Measurements from ENCODE around the gene GABBR2.

GABBR2 gene

GRCh38 chr9:98318041-98318790 is 390.5 kb downstream of the GABBR2 start:
- DNase-seq (ENCODE audit: low spot score): no peak

DNA sequence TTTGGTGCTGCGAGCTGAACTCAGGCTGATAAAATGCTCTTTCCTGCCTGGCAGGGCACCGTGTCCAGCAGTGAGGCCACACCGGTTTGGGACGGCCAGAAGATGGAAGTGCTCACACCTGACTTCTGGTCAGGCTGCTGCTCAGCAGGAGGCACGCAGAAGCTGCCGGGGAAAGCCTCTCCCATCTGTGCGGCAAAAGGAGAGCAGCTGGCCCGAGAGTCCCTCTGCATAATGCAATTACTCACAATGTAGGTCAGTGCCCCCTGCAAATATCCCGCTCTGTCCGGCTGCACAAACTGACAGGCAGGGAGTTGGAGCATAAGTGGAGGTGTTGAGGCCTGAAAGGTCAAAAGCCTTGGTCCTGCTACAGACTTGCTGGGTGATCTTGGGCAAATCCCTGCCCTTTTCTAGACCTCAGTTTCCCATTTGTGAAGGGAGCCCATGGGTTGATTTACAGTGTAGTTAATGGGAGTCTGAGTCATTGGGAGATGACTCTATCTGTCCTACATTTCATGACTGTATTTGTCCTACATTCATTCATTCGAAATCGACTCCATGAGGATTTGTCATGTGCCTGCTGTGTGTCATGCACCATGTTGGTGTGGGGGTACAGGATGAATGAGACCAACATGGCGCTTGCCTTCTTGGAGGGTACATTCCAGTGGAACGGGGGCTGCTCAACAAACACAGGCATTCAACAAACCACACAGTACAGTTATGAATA is 391.4 kb downstream of the GABBR2 start:
- DNase-seq (ENCODE audit: low spot score): no peak

GRCh38 chr9:98316445-98317133 is 392.1 kb downstream of the GABBR2 start:
- DNase-seq (ENCODE audit: low spot score): no peak

GRCh38 chr9:98315551-98316060 is 393.1 kb downstream of the GABBR2 start:
- peak; percentile 66 for DNase-seq (ENCODE audit: low spot score)

DNA sequence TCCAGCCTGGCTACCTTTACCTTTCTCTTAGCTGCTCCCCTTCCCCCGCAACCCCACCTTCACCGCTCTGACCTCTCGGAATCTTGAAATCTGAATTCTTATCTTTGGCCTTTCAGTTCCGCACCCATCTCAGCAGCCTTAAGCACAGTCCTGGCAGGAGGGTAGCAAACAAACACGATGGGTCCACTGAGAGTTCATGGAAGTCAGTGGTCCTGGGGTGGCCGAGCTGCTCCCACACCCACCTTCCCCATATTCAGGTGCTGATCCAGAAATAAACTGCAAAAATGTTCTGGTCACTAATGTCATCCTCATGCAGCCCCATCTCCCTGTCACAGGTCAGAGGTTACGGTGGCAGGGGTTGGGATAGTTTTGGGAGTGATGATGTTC is 393.7 kb downstream of the GABBR2 start:
- no peak for DNase-seq (ENCODE audit: low spot score)

GRCh38 chr9:98314381-98315066 is 394.2 kb downstream of the GABBR2 start:
- no peak for DNase-seq (ENCODE audit: low spot score)

DNA sequence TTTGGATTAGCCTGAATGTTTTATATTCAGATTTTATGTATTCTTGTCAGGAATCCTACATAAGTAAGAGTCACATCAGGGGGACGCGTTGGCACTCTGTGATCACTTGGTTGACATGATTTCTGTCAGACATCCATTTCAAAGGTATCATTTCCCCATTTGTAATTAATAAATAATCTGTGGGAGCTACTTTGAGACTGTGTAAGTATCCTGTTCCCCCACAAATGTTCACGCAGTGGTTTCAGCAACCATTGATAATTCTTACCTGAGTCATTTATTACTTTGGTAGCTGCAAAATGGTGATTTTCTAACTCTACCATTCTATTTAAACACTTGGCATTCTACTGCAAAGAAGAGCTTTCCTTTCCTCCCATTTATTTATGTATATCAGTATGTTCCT is 396.4 kb downstream of the GABBR2 start:
- DNase-seq (ENCODE audit: low spot score): no peak

GRCh38 chr9:98311541-98311940 is 397.2 kb downstream of the GABBR2 start:
- no peak for DNase-seq (ENCODE audit: low spot score)

DNA sequence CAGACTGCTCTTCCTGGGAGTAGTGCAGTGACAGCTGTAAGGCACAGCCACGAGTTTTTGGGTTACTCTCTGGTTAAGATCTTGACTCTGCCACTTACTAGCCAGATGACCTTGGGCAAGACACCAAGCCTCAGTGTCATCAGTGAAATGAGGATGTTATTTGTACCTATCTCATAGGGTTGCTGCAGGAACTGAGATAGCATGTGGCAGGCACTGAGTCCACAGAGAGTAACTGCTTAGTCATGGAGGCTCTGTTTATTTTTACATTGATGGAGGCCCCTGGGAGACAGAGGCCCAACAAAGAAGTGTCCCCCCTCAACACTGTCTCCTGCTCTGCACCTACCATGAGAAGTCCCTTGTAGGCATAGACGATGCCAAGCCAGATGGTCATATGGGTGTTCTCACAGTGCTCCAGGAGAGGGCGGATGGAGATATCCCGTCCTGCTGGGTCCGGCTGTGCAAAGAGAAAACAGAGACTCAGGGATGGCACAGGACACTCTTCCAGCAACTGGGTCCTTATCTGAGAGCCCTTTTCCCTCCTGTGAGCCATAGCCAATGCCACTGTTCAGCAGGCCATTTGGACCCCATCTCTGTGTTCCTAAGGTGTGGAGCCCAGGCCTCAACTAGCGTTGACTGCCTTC is 397.9 kb downstream of the GABBR2 start:
- DNase-seq (ENCODE audit: low spot score): no peak

DNA sequence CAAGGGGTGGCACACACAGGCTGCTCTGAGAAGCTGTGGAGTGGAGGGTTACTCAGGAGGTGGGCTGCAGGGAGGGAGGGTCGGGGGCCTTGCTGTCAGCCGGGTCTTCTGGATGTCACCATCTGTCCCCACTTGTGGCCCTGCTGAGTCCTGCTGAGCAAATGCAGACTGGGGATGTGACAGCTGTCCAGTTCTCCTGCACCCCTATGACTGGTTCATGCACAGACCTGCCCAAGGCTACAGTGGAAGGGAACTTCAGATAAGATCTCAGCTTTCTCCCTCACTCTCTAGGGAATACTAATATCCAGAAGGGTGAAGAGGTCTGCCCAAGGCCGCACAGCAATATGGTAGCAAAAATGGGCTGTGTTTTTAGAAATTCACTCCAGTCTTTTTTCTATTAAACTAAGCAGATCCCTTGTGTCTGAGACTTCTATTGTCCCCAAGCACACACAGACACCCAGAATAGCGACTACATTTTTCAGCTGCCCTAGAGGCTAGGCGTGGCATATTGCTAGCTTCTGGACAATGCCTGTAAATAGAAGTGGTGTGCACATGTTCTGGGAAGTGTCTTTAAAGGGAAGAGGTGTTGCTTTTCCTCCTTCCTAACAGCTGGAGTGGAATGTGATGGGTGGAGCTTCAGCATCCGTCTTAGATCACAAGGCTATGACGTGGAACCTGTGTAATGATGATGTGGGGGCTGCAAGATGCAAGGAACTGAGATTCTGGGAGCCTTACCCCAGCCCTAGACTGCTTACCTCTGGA is 402.2 kb downstream of the GABBR2 start:
- DNase-seq (ENCODE audit: low spot score): no peak

DNA sequence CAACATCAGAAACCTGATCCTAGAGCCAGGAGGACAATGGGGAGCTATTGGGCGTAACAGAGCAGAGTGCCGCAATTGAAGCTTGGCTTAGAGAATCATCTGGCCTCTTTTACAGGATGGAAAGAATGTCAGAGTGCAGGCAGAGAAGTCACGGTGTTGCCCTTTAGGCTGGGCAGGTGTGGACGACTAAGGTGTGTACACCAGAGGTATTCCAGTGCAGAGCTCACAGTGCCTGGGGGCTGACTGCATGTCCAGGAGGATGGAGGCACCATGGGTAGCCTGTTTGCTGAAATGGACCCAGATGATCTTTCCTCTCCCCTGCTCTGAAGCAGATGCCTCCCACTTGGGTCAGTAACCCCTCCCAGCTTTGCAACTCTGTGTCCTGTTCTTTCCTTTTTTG is 404.4 kb downstream of the GABBR2 start:
- no peak for DNase-seq (ENCODE audit: low spot score)

- no peak for DNase-seq (ENCODE audit: low spot score)
Observed at GRCh38 chr9:98303633-98304125, 405.1 kb downstream of the GABBR2 start.

DNA sequence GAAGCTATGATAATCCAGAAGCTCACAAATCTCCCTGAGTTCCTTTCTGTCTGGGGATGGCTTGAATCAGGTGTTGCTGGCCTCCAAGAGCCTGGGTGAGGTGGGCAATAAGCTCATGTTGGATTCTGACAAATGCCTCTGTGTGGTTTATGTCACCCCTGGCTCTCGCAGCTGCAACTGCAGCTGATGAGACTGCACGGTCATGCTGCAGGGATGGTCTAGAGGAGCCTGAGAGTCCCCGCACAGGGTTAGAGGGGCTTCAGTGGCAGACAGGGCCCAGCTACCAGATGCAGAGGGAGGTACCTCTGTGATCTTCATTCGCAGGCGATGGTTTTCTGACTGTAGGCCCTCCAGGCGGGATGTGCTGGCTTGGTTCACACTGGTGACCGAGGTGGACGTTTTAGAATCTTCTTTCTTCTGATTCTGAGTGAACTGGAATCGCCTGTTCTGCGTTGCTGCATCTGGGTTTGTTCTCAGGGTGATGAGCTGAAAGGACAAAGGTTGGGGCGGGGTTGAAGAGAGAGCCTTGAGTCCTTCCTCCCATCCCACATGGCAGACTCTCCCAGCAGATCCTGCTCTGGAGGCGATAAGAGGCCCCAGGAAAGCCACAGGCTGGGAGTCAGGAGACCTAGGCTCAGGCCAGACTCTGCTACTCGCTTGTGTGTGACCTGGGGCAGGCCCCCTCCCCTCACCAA is 405.6 kb downstream of the GABBR2 start:
- DNase-seq (ENCODE audit: low spot score): no peak

GRCh38 chr9:98302150-98302549 is 406.6 kb downstream of the GABBR2 start:
- no peak for DNase-seq (ENCODE audit: low spot score)

DNA sequence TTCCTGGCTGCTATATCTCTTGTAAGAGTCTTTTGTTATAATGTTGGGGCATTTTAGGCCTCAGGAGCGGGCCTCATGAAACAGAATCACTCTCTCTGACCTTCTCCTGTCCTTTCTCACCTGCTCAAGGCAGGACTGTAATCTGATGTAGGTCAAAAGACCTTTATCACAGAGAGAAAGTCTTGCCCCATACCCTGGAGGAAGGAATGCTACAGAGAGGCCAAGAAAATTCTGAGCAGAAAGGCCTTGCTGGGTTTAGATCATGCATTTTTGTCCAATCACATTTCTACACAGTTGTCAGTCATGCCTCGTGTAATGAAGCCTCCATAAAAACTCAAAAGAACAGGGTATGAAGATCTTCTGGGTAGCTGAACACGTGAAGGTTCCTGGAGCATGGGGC is 408.1 kb downstream of the GABBR2 start:
- no peak for DNase-seq (ENCODE audit: low spot score)

DNA sequence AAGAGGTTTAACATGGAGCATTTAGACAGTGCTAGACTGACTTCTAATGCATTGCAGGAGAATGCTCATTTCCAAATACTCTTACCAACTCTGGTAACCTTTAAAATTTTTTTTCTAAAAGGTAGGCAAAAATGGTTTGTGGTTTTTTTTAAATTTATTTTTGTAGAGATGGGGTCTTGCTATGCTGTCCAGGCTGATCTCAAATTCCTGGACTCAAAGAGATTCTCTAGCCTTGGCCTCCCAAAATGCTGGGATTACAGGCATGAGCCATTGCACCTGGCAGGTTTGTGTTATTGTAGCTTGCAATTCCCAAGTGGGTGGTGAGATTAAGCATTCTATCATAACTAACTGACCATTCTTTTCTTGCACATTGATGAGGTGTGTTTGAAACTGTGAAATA is 410.3 kb downstream of the GABBR2 start:
- no peak for DNase-seq (ENCODE audit: low spot score)

DNA sequence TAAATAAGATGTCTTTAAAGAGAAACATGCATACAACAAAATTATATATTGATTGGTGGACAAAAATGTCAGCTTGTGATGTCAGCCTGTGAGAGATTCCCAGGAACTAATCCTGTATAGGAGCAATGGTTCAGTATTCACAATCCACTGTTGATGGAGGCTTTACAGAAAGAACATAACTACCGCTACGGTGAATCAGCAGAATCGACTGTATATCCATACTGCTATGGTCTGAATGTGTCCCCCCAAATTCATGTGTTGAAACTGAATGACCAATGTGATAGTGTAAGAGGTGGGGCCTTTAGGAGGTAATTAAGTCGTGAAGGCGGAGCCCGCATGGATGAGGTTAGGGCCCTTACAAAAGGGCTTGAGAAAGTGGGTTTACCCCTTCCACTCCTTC is 412.9 kb downstream of the GABBR2 start:
- DNase-seq (ENCODE audit: low spot score): no peak

DNA sequence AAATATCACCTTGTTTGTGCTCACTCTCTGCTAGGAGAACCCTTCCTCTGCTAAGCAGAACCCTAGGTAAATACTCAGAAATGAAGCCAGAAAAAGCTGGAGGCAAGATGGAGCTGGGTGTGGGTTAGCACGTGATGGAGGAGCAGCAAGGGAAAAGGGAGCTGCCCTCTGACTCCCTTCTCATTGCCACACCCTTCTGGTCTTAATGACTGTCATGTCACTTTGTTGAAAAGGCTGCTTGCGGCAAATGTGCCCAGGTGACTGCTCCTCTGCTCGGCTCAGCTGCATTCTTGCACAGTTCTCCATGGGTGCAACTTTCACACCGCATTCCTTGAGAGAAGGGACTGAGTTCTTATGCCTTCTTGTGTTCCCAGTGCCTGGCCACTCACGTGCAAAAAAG is 416.9 kb downstream of the GABBR2 start:
- DNase-seq (ENCODE audit: low spot score): no peak

DNA sequence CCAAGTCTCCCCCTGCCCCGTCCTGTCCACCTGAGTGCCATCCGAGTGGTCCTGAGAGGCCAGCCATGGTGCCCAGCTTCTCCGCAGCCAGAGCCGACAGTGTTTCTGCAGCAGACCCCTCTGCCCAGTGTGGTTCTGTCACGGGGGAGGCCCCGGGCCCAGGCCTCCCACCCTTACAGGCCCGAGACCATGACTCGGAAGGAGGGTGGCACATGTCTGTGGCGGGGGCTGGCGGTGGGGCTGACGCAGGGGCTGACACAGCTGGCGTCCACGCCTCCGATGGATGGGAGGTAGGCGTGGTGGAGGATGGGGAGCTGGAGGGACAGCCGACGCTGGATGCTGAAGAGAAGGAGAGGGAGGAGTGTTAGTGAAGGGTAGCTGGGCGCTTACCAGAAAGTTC is 418.3 kb downstream of the GABBR2 start:
- DNase-seq (ENCODE audit: low spot score): no peak

GRCh38 chr9:98289614-98290201 is 419.0 kb downstream of the GABBR2 start:
- DNase-seq (ENCODE audit: low spot score): no peak

Measured in CD4-positive, alpha-beta T cell treated with Interleukin-15 for 4 hours (primary cell).